Measurements from ENCODE around the gene RNF157.

DNA sequence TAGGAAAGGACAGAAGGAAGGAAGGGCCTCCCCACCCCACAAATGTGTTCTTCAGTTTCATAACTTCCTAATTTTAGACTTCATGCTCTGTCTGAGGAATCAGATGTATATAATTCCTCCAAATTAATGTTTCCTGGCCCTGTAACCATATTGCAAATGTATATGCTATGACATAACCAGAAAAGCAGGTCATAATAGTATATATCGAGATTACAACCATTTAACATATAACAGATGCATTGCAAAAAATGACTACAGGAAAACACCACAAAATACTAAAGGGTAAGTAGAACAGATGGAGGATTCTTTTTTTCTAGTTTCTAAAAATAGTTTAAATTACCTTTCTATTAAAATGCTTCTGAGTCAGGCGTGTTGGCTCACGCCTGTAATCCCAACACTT, 133.6 kb downstream of the RNF157 start:
- TF ChIP-seq POLR2AphosphoS5 (IDR thresholded peaks at IDR 0.05; ENCODE audit: low read depth, low read length), result no peak
- TF ChIP-seq POLR2A (IDR thresholded peaks at IDR 0.05; ENCODE audit: low read depth, low read length), result no peak
